K562 (cell line): ENCODE measurements around the gene PADI1. TPM values are rescaled to one million over a fixed set of nuclear protein-coding genes. Genes with fewer than 3 reads are reported as not detected.
A peak's percentile ranks its signal among the peaks of the same experiment; 100 is the strongest.

Experiments used
- ATAC-seq: fragments of 200-7000 bp; cut with Tn5 transposase; 3 replicates; pipeline ENCODE4 v1.9.1; 2020; ENCODE audit warnings: moderate library complexity
- BruUV-seq: library from RNA; stranded (reverse); fragments of 400-500 nt; replicated peaks from 2 replicates; lab custom pipeline; 2021; lab: Mats Ljungman, UMichigan
- CTCF ChIA-PET: fragments of 300-600 bp; formaldehyde crosslinking; extraction: SDS; loops from one replicate; lab custom pipeline; 2021; ENCODE audit warnings: low intra/inter-chr PET ratio; lab: Yijun Ruan, JAX
- POLR2A ChIA-PET: fragments of 300-600, 350-650 bp; sonication (Branson Sonifier 250); formaldehyde crosslinking; extraction: SDS; loops from one replicate; lab custom pipeline; 2021; ENCODE audit warnings: antibody characterized with exemption, inconsistent platforms; lab: Yijun Ruan, JAX
- DNase-seq, 4 experiments: peaks; one replicate each; pipeline versions ENCODE4 v3.0.0 to v3.0.0-alpha.2; 2011 to 2018; ENCODE audit warnings: low spot score in 3 of 4, mixed read lengths in 3 of 4; ENCODE audit errors: extremely low read depth in 1 of 4
- FAIRE-seq: peaks from 2 replicates; lab custom pipeline; 2011; peaks lifted over from hg19 to GRCh38; lab: Jason Lieb, UNC
- H2AFZ ChIP-seq: 2 replicates; pipeline ENCODE4 v1.6.0; 2011; ENCODE audit warnings: low read depth, low read length, control low read depth, inconsistent platforms
- H3K27ac ChIP-seq: fragments of 200-600 bp; 3 replicates; pipeline ENCODE4 v1.8.0; 2011; ENCODE audit warnings: low read depth, mild to moderate bottlenecking, control low read depth, inconsistent platforms, low read length, moderate library complexity, mixed read lengths; ENCODE audit errors: extremely low read depth
- H3K27me3 ChIP-seq, 2 experiments: fragments of 300-600 bp in 1 of 2; 2 replicates in 1 of 2; 3 replicates in 1 of 2; pipeline versions ENCODE4 v1.6.0 to v1.8.0; 2011; ENCODE audit warnings: inconsistent platforms in 2 of 2, low read length in 2 of 2, mild to moderate bottlenecking in 1 of 2, mixed read lengths in 1 of 2, moderate library complexity in 1 of 2; ENCODE audit not compliant: control insufficient read depth in 2 of 2, insufficient read depth in 2 of 2
- H3K36me3 ChIP-seq: fragments of 300-600 bp; 3 replicates; pipeline ENCODE4 v1.8.0; 2011; ENCODE audit warnings: mild to moderate bottlenecking, low read length, inconsistent platforms; ENCODE audit not compliant: control insufficient read depth, insufficient read depth
- H3K4me1 ChIP-seq, 2 experiments: fragments of 200-600 bp in 1 of 2; replicated peaks in 1 of 2; 2 replicates in 1 of 2; 3 replicates in 1 of 2; pipeline versions ENCODE4 v1.5.1 to v1.8.0; 2011; ENCODE audit warnings: inconsistent platforms in 2 of 2, low read length in 2 of 2, mild to moderate bottlenecking in 1 of 2, mixed read lengths in 1 of 2, moderate library complexity in 1 of 2; ENCODE audit not compliant: control insufficient read depth in 2 of 2, insufficient read depth in 2 of 2
- H3K4me2 ChIP-seq: 2 replicates; pipeline ENCODE4 v1.6.1; 2011; ENCODE audit warnings: low read length, control low read depth, inconsistent platforms, mixed read lengths; ENCODE audit not compliant: insufficient read depth
- H3K4me3 ChIP-seq: fragments of 200-600 bp; sonication (generic), shearing (Covaris generic); 2 replicates; pipeline ENCODE4 v1.5.1; 2016; ENCODE audit warnings: control low read depth, inconsistent platforms
- H3K79me2 ChIP-seq: fragments of 200-600 bp; 3 replicates; pipeline ENCODE4 v1.8.0; 2011; ENCODE audit warnings: low read length, inconsistent platforms; ENCODE audit not compliant: control insufficient read depth, insufficient read depth
- H3K9ac ChIP-seq, 2 experiments: 2 replicates each; pipeline versions ENCODE4 v1.6.0 to v1.6.1; 2011; ENCODE audit warnings: low read depth in 2 of 2, low read length in 2 of 2, control low read depth in 1 of 2, inconsistent platforms in 1 of 2, mild to moderate bottlenecking in 1 of 2, mixed read lengths in 1 of 2; ENCODE audit not compliant: insufficient read depth in 1 of 2
- H3K9me1 ChIP-seq: one replicate; pipeline ENCODE4 v1.6.0; 2011; ENCODE audit warnings: inconsistent platforms, mild to moderate bottlenecking, low read length, moderate library complexity; ENCODE audit not compliant: control insufficient read depth, insufficient read depth
- H3K9me3 ChIP-seq: replicated peaks from 2 replicates; pipeline ENCODE4 v1.5.1; 2011; ENCODE audit warnings: low read depth, low read length, inconsistent platforms; ENCODE audit not compliant: control insufficient read depth, insufficient read depth
- H4K20me1 ChIP-seq: replicated peaks from 2 replicates; pipeline ENCODE4 v1.6.1; 2011; ENCODE audit warnings: low read length, inconsistent platforms, mixed read lengths; ENCODE audit not compliant: control insufficient read depth, insufficient read depth
- ATF3 ChIP-seq, 2 experiments: fragments of 450-650 bp in 1 of 2; sonication (generic) in 1 of 2; formaldehyde crosslinking in 1 of 2; IDR thresholded peaks in 1 of 2; conservative IDR thresholded peaks in 1 of 2; 2 replicates each; pipeline versions ENCODE4 v1.6.1 to v1.8.1; 2016 to 2023; ENCODE audit warnings: mild to moderate bottlenecking in 2 of 2, moderate library complexity in 2 of 2, inconsistent platforms in 1 of 2, missing genetic modification reagents in 1 of 2
- ATF7 ChIP-seq: fragments of 450-650 bp; IDR thresholded peaks from 2 replicates; pipeline ENCODE4 v1.7.1; 2014; ENCODE audit warnings: mild to moderate bottlenecking, moderate library complexity
- BACH1 ChIP-seq: fragments of 200-800 bp; sonication (Bioruptor generic); IDR thresholded peaks from 2 replicates; pipeline ENCODE4 v1.6.1; 2016; ENCODE audit warnings: missing genetic modification characterization, missing compliant biosample characterization
- E2F1 ChIP-seq: sonication (generic); formaldehyde crosslinking; IDR thresholded peaks from 2 replicates; pipeline ENCODE4 v1.8.1; 2023; ENCODE audit warnings: mild to moderate bottlenecking, missing genetic modification reagents, moderate library complexity
- FOSL1 ChIP-seq: fragments of 200-800 bp; sonication (Bioruptor generic); conservative IDR thresholded peaks from 2 replicates; pipeline ENCODE4 v1.6.1; 2016; ENCODE audit warnings: missing genetic modification characterization, missing compliant biosample characterization
- SMARCE1 ChIP-seq: fragments of 450-650 bp; IDR thresholded peaks from 2 replicates; pipeline ENCODE4 v1.7.1; 2016; ENCODE audit warnings: mild to moderate bottlenecking
- ZKSCAN3 ChIP-seq: fragments of 250-450 bp; sonication (Bioruptor Pico); IDR thresholded peaks from 2 replicates; pipeline ENCODE4 v1.4.0; 2020
- ZNF740 ChIP-seq, 3 experiments: fragments of 200-800 bp in 1 of 3; sonication (Bioruptor generic) in 1 of 3; sonication (generic) in 1 of 3; formaldehyde crosslinking in 1 of 3; IDR thresholded peaks; 2 replicates each; pipeline versions ENCODE4 v1.6.1 to v1.8.0; 2016 to 2022; ENCODE audit warnings: mild to moderate bottlenecking in 2 of 3, missing compliant biosample characterization in 2 of 3, missing genetic modification characterization in 2 of 3, missing genetic modification reagents in 1 of 3
- WGBS: fragments of 100-300 bp; shearing (Covaris generic); methylation state at CpG from one replicate; pipeline ENCODE4 v1.1.6; 2016; ENCODE audit warnings: low coverage, mixed read lengths; ENCODE audit not compliant: insufficient coverage; ENCODE audit errors: missing lambda C conversion rate; 5-methylcytosine and 5-hydroxymethylcytosine counted together
- in situ Hi-C: fragments of 300-500 bp; cut with MboI; formaldehyde crosslinking; loops from 4 replicates; pipeline ENCODE4 v1.15.0; 2018; ENCODE audit warnings: inconsistent platforms, mixed read lengths
- intact Hi-C: fragments of 100-400 bp; cut with micrococcal nuclease; formaldehyde crosslinking; loops from 2 replicates; pipeline ENCODE4 v1.14.2; 2022
- polyA plus RNA-seq, 8 experiments: library from polyadenylated mRNA; depleted of rRNA in 4 of 8; stranded (reverse) in 5 of 8; unstranded in 3 of 8; fragments of >200 nt; fragmentation: Nextera tagmentation in 2 of 8; fragmentation: Illumina TruSeq in 1 of 8; extraction: Ambion mirVana in 2 of 8; extraction: Trizol in 1 of 8; gene quantifications; 2 replicates each; pipeline versions ENCODE4 v1.2.1 to v1.2.3, GENCODE V29; 2011 to 2014; ENCODE audit warnings: inconsistent platforms in 1 of 8, missing spikeins in 1 of 8
- total RNA-seq, 7 experiments: library from RNA; depleted of rRNA in 6 of 7; stranded (reverse); fragments of >200 nt in 6 of 7; fragmentation: Illumina TruSeq in 2 of 7; extraction: Trizol in 2 of 7; gene quantifications; 2 replicates each; pipeline versions ENCODE4 v1.2.1 to v1.2.3, GENCODE V29; 2011 to 2021; ENCODE audit warnings: low replicate concordance in 1 of 7

The PADI1 gene
- total and polyA plus RNA-seq, 9 of the 15 experiments (the other 6 are each of a cell fraction or from before 2014, with no cell fraction given): not detected

GRCh38 chr1:17207966-17208418 lies 3.1 kb downstream of the PADI1 start (continued):
- TF ChIP-seq FOSL1 (peak; percentile 81), ATF3 (IDR thresholded peaks at IDR 0.05) (peak; percentile 87), ATF3 (CRISPR knock-in tag; conservative IDR thresholded peaks at IDR 0.05) (no peak), SMARCE1 (0 out of 2 replicates have a peak, but pooled peaks have one; percentile 18), ATF7 (peak; percentile 61; the same call in 1 of the 2 replicates), BACH1 (tag) (no peak)

GRCh38 chr1:17208546-17208945 lies 3.6 kb downstream of the PADI1 start:
- in situ Hi-C loops: no loop called here
- Histone ChIP-seq H3K4me1 (peaks cover 0 to 7% of the 10 kb centered on the region in 2 experiments; a peak in 2 of 5 replicates), H3K9me1 (no peaks in the 10 kb centered on the region), H3K9ac (no peak overlapping the region), H3K9me3 (no peaks in the 10 kb centered on the region), H3K79me2 (no peaks in the 10 kb centered on the region), H3K27me3 (peaks cover 19 to 66% of the 10 kb centered on the region in 2 experiments), H3K4me3 (no peak overlapping the region), H3K36me3 (no peaks in the 10 kb centered on the region), H4K20me1 (peaks cover 8% of the 10 kb centered on the region), H2AFZ (no peak overlapping the region), H3K4me2 (no peak overlapping the region)
- DNase-seq (no peak), FAIRE-seq (no peak), ATAC-seq (no peak)
- POLR2A ChIA-PET: interaction anchor here (0.6 to 0.9 kb wide), 3 partner anchors 13 to 313 kb away, joined by 3 to 5 read pairs (median 4); no protein-coding TSS in a partner anchor
- CTCF ChIA-PET: no interaction called here
- intact Hi-C loops: no loop called here
- 6% methylated on average over 3 of the region's 3 CpGs for WGBS
- BruUV-seq: no TSS peak
- TF ChIP-seq ZNF740 (CRISPR knock-in tag; IDR thresholded peaks at IDR 0.05): peak; percentile 46; the same call in 1 of the 2 replicates
- no peak for TF ChIP-seq ZNF740 (tag; IDR thresholded peaks at IDR 0.05)
- TF ChIP-seq SMARCE1: no peak
- peak; percentile 88 for TF ChIP-seq ZKSCAN3 (CRISPR knock-in tag)
- TF ChIP-seq E2F1 (CRISPR knock-in tag): no peak
- TF ChIP-seq, all 486 proteins: peak for 2
- no peak overlapping the region for H3K27ac ChIP-seq
